ENCODE measurements around the gene NRXN3. TPM values are rescaled to one million over a fixed set of nuclear protein-coding genes. Genes with fewer than 3 reads are reported as not detected.

The NRXN3 gene
- total RNA-seq, 1 experiment from 2014 or later, result 1.1 TPM

- ChIA-PET POLR2A (ENCODE audit: unreplicated experiment) (no interaction called here), CTCF (no interaction called here)
- BruUV-seq (replicated peaks), result no TSS peak
Measured at GRCh38 chr14:79466938-79467527, 1296.9 kb downstream of the NRXN3 start.

DNA sequence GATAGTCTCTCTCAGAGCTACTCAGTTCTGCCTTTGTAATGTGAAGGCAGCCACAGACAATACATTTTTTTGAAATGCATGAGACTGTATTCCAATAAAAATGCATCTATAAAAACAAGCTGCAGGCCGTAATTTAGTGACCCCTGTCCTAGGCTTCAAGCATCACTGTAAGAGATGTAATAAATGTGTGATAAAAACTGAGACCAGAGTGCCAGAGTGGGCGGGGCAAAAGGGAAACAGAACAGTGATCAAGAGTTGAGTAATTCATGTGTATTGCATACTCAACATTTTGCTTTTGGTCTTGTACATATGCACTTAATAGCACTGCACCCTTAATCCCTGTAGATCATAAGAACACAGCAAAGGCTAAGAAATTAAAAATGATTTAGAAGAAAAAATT lies 1297.7 kb downstream of the NRXN3 start:
- H3K36me3 ChIP-seq (ENCODE audit: low read depth, low read length), result no peaks in the 10 kb centered on the region
- H3K27me3 ChIP-seq (ENCODE audit: low read length), result no peaks in the 10 kb centered on the region
- no peak overlapping the region for H2AFZ ChIP-seq (ENCODE audit: low read length)
- POLR2A ChIA-PET (ENCODE audit: unreplicated experiment), result no interaction called here
- BruUV-seq (replicated peaks), result no TSS peak
- CTCF ChIA-PET, result no interaction called here
- H4K20me1 ChIP-seq (ENCODE audit: low read length), result no peaks in the 10 kb centered on the region
- H3K79me2 ChIP-seq (ENCODE audit: low read length), result no peaks in the 10 kb centered on the region
- H3K4me2 ChIP-seq (ENCODE audit: low read length), result no peak overlapping the region
- H3K9me3 ChIP-seq (ENCODE audit: low read length), result no peaks in the 10 kb centered on the region
- peak; percentile 9 for DNase-seq
- no peak overlapping the region for H3K9ac ChIP-seq (ENCODE audit: low read length)
- no peak overlapping the region for H3K4me3 ChIP-seq (ENCODE audit: low read length)
- peak; percentile 56 for ATAC-seq
- H3F3A ChIP-seq (ENCODE audit: low read length, unreplicated experiment), result no peaks in the 10 kb centered on the region
- TF ChIP-seq EZH2phosphoT487 (IDR thresholded peaks at IDR 0.05; ENCODE audit: borderline replicate concordance, low read length), result no peak
- no peak overlapping the region for H3K27ac ChIP-seq (ENCODE audit: low read length)
- H3K4me1 ChIP-seq (ENCODE audit: insufficient read depth, low read length), result no peaks in the 10 kb centered on the region
- H3K9me2 ChIP-seq (replicated peaks; ENCODE audit: low read length), result no peaks in the 10 kb centered on the region
- intact Hi-C loops (cut with micrococcal nuclease), result no loop called here

More at GRCh38 chr14:79466938-79467527, 1296.9 kb downstream of the NRXN3 start:
- Histone ChIP-seq H3K79me2 (ENCODE audit: low read length) (no peaks in the 10 kb centered on the region), H3K9ac (ENCODE audit: low read length) (no peak overlapping the region), H2AFZ (ENCODE audit: low read length) (no peak overlapping the region), H3K9me2 (replicated peaks; ENCODE audit: low read length) (no peaks in the 10 kb centered on the region), H3K4me3 (ENCODE audit: low read length) (no peak overlapping the region), H3K9me3 (ENCODE audit: low read length) (no peaks in the 10 kb centered on the region), H3K4me2 (ENCODE audit: low read length) (no peak overlapping the region), H3F3A (ENCODE audit: low read length, unreplicated experiment) (no peaks in the 10 kb centered on the region), H4K20me1 (ENCODE audit: low read length) (no peaks in the 10 kb centered on the region), H3K27me3 (ENCODE audit: low read length) (no peaks in the 10 kb centered on the region), H3K36me3 (ENCODE audit: low read depth, low read length) (no peaks in the 10 kb centered on the region), H3K27ac (ENCODE audit: low read length) (no peak overlapping the region), H3K4me1 (ENCODE audit: insufficient read depth, low read length) (no peaks in the 10 kb centered on the region)
- no peak for ATAC-seq
- no peak for DNase-seq
- intact Hi-C loops (cut with micrococcal nuclease), result no loop called here
- TF ChIP-seq EZH2 (IDR thresholded peaks at IDR 0.05; ENCODE audit: low read length, unreplicated experiment), result no peak

DNA sequence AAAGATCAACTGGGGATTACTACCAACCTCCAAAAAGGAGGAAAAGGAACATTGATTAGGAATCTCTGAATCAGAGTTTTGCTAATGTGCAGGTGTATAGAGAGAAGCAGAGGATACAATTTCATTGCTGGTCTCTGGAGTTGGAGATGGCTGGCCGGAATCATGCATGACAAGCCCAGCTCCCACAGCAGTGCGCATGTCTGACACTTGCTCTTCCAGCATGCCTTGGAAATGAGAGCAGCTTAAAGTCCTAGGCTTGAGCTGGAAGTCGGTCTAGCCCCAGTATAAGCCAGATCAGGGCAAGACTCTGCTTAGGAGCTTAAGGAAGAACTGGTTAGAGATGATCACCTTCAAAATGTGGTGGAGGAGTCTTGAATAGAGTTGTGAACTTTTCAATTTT lies 1298.3 kb downstream of the NRXN3 start:
- Histone ChIP-seq H3F3A (ENCODE audit: low read length, unreplicated experiment) (no peaks in the 10 kb centered on the region), H4K20me1 (ENCODE audit: low read length) (no peaks in the 10 kb centered on the region), H3K4me3 (ENCODE audit: low read length) (no peak overlapping the region), H3K4me2 (ENCODE audit: low read length) (no peak overlapping the region), H3K27ac (ENCODE audit: low read length) (no peak overlapping the region), H2AFZ (ENCODE audit: low read length) (no peak overlapping the region), H3K9me2 (replicated peaks; ENCODE audit: low read length) (no peaks in the 10 kb centered on the region), H3K9ac (ENCODE audit: low read length) (no peak overlapping the region), H3K9me3 (ENCODE audit: low read length) (no peaks in the 10 kb centered on the region), H3K4me1 (ENCODE audit: insufficient read depth, low read length) (no peaks in the 10 kb centered on the region), H3K36me3 (ENCODE audit: low read depth, low read length) (no peaks in the 10 kb centered on the region), H3K79me2 (ENCODE audit: low read length) (no peaks in the 10 kb centered on the region), H3K27me3 (ENCODE audit: low read length) (no peaks in the 10 kb centered on the region)
- ChIA-PET POLR2A (ENCODE audit: unreplicated experiment) (no interaction called here), CTCF (no interaction called here)
- intact Hi-C loops (cut with micrococcal nuclease), result no loop called here
- TF ChIP-seq, protein P1, sequence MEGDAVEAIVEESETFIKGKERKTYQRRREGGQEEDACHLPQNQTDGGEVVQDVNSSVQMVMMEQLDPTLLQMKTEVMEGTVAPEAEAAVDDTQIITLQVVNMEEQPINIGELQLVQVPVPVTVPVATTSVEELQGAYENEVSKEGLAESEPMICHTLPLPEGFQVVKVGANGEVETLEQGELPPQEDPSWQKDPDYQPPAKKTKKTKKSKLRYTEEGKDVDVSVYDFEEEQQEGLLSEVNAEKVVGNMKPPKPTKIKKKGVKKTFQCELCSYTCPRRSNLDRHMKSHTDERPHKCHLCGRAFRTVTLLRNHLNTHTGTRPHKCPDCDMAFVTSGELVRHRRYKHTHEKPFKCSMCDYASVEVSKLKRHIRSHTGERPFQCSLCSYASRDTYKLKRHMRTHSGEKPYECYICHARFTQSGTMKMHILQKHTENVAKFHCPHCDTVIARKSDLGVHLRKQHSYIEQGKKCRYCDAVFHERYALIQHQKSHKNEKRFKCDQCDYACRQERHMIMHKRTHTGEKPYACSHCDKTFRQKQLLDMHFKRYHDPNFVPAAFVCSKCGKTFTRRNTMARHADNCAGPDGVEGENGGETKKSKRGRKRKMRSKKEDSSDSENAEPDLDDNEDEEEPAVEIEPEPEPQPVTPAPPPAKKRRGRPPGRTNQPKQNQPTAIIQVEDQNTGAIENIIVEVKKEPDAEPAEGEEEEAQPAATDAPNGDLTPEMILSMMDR (conservative IDR thresholded peaks at IDR 0.05; ENCODE audit: low read depth, low read length), result no peak
- TF ChIP-seq EZH2phosphoT487 (IDR thresholded peaks at IDR 0.05; ENCODE audit: borderline replicate concordance, low read length) (no peak), EZH2 (IDR thresholded peaks at IDR 0.05; ENCODE audit: low read length, unreplicated experiment) (no peak)
- no peak for ATAC-seq
- DNase-seq, result no peak
- no TSS peak for BruUV-seq (replicated peaks)

GRCh38 chr14:79473651-79474050 lies 1303.5 kb downstream of the NRXN3 start:
- BruUV-seq (replicated peaks), result no TSS peak
- H4K20me1 ChIP-seq (ENCODE audit: low read length), result no peaks in the 10 kb centered on the region
- CTCF ChIA-PET, result no interaction called here
- ATAC-seq, result no peak
- H3K4me3 ChIP-seq (ENCODE audit: low read length), result no peak overlapping the region
- no peaks in the 10 kb centered on the region for H3K27me3 ChIP-seq (ENCODE audit: low read length)
- H3K79me2 ChIP-seq (ENCODE audit: low read length), result no peaks in the 10 kb centered on the region
- no peak for DNase-seq
- POLR2A ChIA-PET (ENCODE audit: unreplicated experiment), result no interaction called here
- H3K36me3 ChIP-seq (ENCODE audit: low read depth, low read length), result no peaks in the 10 kb centered on the region
- H3K4me1 ChIP-seq (ENCODE audit: insufficient read depth, low read length), result no peaks in the 10 kb centered on the region
- no peak overlapping the region for H3K9ac ChIP-seq (ENCODE audit: low read length)
- H3K9me3 ChIP-seq (ENCODE audit: low read length), result no peaks in the 10 kb centered on the region
- no peaks in the 10 kb centered on the region for H3F3A ChIP-seq (ENCODE audit: low read length, unreplicated experiment)
- TF ChIP-seq, protein P1 (conservative IDR thresholded peaks at IDR 0.05; ENCODE audit: low read depth, low read length), result no peak
- TF ChIP-seq EZH2 (IDR thresholded peaks at IDR 0.05; ENCODE audit: low read length, unreplicated experiment) (no peak), EZH2phosphoT487 (IDR thresholded peaks at IDR 0.05; ENCODE audit: borderline replicate concordance, low read length) (no peak)
- intact Hi-C loops (cut with micrococcal nuclease), result no loop called here
- H3K27ac ChIP-seq (ENCODE audit: low read length), result no peak overlapping the region
- H2AFZ ChIP-seq (ENCODE audit: low read length), result no peak overlapping the region
- H3K9me2 ChIP-seq (replicated peaks; ENCODE audit: low read length), result no peaks in the 10 kb centered on the region
- no peak overlapping the region for H3K4me2 ChIP-seq (ENCODE audit: low read length)
